HL-60/S4 treated with retinoic acid at 250 ng/mL for 4 days and 3 days (cell line): ENCODE data around the gene PGM1.

Source experiments
- in situ Hi-C: fragments of 300-500 bp; cut with MboI; formaldehyde crosslinking; loops from 2 replicates; pipeline ENCODE4 v1.7.0; 2022; ENCODE audit warnings: low sequenced_read_pairs

The PGM1 gene

GRCh38 chr1:63600248-63600647 is 7.0 kb downstream of the PGM1 start:
- in situ Hi-C loops: loop anchor here (25.0 kb wide), 1 partner anchor 637 kb away; no protein-coding TSS in a partner anchor

- in situ Hi-C loops: loop anchor here (25.0 kb wide), 1 partner anchor 636 kb away; no protein-coding TSS in a partner anchor
Observed at GRCh38 chr1:63601061-63601460, 7.8 kb downstream of the PGM1 start.

GRCh38 chr1:63601463-63601862 is 8.3 kb downstream of the PGM1 start:
- in situ Hi-C loops: loop anchor here (25.0 kb wide), 1 partner anchor 636 kb away; no protein-coding TSS in a partner anchor

- in situ Hi-C loops: loop anchor here (25.0 kb wide), 1 partner anchor 635 kb away; no protein-coding TSS in a partner anchor
Observed at GRCh38 chr1:63601912-63602311, 8.7 kb downstream of the PGM1 start.

- in situ Hi-C loops: loop anchor here (25.0 kb wide), 1 partner anchor 635 kb away; no protein-coding TSS in a partner anchor
Observed at GRCh38 chr1:63602629-63603028, 9.4 kb downstream of the PGM1 start.

GRCh38 chr1:63603810-63604209 is 10.6 kb downstream of the PGM1 start:
- in situ Hi-C loops: loop anchor here (25.0 kb wide), 1 partner anchor 633 kb away; no protein-coding TSS in a partner anchor

- in situ Hi-C loops: loop anchor here (25.0 kb wide), 1 partner anchor 630 kb away; no protein-coding TSS in a partner anchor
Observed at GRCh38 chr1:63607322-63607721, 14.1 kb downstream of the PGM1 start.

- in situ Hi-C loops: loop anchor here (25.0 kb wide), 1 partner anchor 626 kb away; no protein-coding TSS in a partner anchor
Observed at GRCh38 chr1:63611231-63611630, 18.0 kb downstream of the PGM1 start.

- in situ Hi-C loops: loop anchor here (25.0 kb wide), 1 partner anchor 625 kb away; no protein-coding TSS in a partner anchor
Observed at GRCh38 chr1:63612564-63612963, 19.4 kb downstream of the PGM1 start.

- in situ Hi-C loops: loop anchor here (25.0 kb wide), 1 partner anchor 624 kb away; no protein-coding TSS in a partner anchor
Observed at GRCh38 chr1:63612971-63613370, 19.8 kb downstream of the PGM1 start.

- in situ Hi-C loops: loop anchor here (25.0 kb wide), 1 partner anchor 621 kb away; no protein-coding TSS in a partner anchor
Observed at GRCh38 chr1:63615768-63616420, 22.7 kb downstream of the PGM1 start.

- in situ Hi-C loops: loop anchor here (25.0 kb wide), 1 partner anchor 620 kb away; no protein-coding TSS in a partner anchor
Observed at GRCh38 chr1:63617450-63617849, 24.2 kb downstream of the PGM1 start.

GRCh38 chr1:63618011-63618410 is 24.8 kb downstream of the PGM1 start:
- in situ Hi-C loops: loop anchor here (25.0 kb wide), 1 partner anchor 619 kb away; no protein-coding TSS in a partner anchor

- in situ Hi-C loops: loop anchor here (25.0 kb wide), 1 partner anchor 618 kb away; no protein-coding TSS in a partner anchor
Observed at GRCh38 chr1:63619558-63619957, 26.3 kb downstream of the PGM1 start.

GRCh38 chr1:63620671-63621070 is 27.5 kb downstream of the PGM1 start:
- in situ Hi-C loops: loop anchor here (25.0 kb wide), 1 partner anchor 617 kb away; no protein-coding TSS in a partner anchor

- in situ Hi-C loops: loop anchor here (25.0 kb wide), 1 partner anchor 616 kb away; no protein-coding TSS in a partner anchor
Observed at GRCh38 chr1:63621075-63621474, 27.9 kb downstream of the PGM1 start.

GRCh38 chr1:63621698-63622097 is 28.5 kb downstream of the PGM1 start:
- in situ Hi-C loops: loop anchor here (25.0 kb wide), 1 partner anchor 616 kb away; no protein-coding TSS in a partner anchor

GRCh38 chr1:63622849-63623566 is 29.8 kb downstream of the PGM1 start:
- in situ Hi-C loops: loop anchor here (25.0 kb wide), 1 partner anchor 614 kb away; no protein-coding TSS in a partner anchor

GRCh38 chr1:63623952-63624351 is 30.7 kb downstream of the PGM1 start:
- in situ Hi-C loops: loop anchor here (25.0 kb wide), 1 partner anchor 613 kb away; no protein-coding TSS in a partner anchor

- in situ Hi-C loops: loop anchor here (25.0 kb wide), 1 partner anchor 612 kb away; no protein-coding TSS in a partner anchor
Observed at GRCh38 chr1:63624911-63625310, 31.7 kb downstream of the PGM1 start.

- in situ Hi-C loops: no loop called here
Observed at GRCh38 chr1:63626222-63626621, 33.0 kb downstream of the PGM1 start.
